T-helper 2 cell treated with Interferon-gamma antibody and Interleukin-4, amounts not matched to agents 5 μg/mL and 100 μg/mL, for 36 hours (primary cell): Measurements from ENCODE around the gene TMEM163.
"Not testable (repeated sequence)": the region's sequence is repeated elsewhere in the genome, so short reads cannot be mapped to it uniquely, and the experiment has no call there.

Experiments used
- DNase-seq: peaks from one replicate; pipeline ENCODE4 v3.0.0; 2021; ENCODE audit warnings: low spot score
- H3K27ac Mint-ChIP-seq: one replicate; pipeline ENCODE4 v1.8.0; 2021; ENCODE audit warnings: mild to moderate bottlenecking, mixed read lengths
- H3K27me3 Mint-ChIP-seq: one replicate; pipeline ENCODE4 v1.8.0; 2021; ENCODE audit warnings: low read depth, mixed read lengths
- H3K36me3 Mint-ChIP-seq: one replicate; pipeline ENCODE4 v1.8.0; 2021; ENCODE audit warnings: low read depth, mixed read lengths
- H3K4me1 Mint-ChIP-seq: one replicate; pipeline ENCODE4 v1.8.0; 2021; ENCODE audit warnings: low read depth, mixed read lengths
- H3K4me3 Mint-ChIP-seq: one replicate; pipeline ENCODE4 v1.8.0; 2022; ENCODE audit warnings: mild to moderate bottlenecking, moderate library complexity, mixed read lengths
- H3K9me3 Mint-ChIP-seq: one replicate; pipeline ENCODE4 v1.8.0; 2021; ENCODE audit warnings: mixed read lengths

The TMEM163 gene

DNA sequence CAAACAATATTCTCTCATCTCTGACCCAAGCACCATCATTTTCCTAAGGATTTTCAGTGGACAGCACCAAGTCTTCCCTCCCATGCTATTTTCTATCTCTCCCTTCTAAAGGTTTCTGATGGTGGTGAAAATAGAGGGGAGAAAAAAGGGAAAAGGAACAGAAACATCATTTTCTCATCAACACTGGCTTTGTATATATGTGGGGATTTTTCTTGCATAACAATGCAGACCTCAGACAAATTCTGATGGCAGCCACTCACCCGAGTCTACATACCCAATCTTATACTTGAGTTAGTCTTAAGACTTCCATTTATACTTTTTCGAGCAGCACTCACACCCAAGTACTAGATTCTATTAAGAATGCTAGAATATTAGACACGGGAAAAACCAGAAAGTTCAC, 95.8 kb downstream of the TMEM163 start:
- Mint-ChIP-seq H3K4me3 (no peak overlapping the region), H3K9me3 (peaks cover 14% of the 10 kb centered on the region), H3K27me3 (peaks cover 6% of the 10 kb centered on the region), H3K4me1 (peaks cover 10% of the 10 kb centered on the region), H3K36me3 (peaks cover 3% of the 10 kb centered on the region), H3K27ac (no peak overlapping the region)
- DNase-seq = no peak

DNA sequence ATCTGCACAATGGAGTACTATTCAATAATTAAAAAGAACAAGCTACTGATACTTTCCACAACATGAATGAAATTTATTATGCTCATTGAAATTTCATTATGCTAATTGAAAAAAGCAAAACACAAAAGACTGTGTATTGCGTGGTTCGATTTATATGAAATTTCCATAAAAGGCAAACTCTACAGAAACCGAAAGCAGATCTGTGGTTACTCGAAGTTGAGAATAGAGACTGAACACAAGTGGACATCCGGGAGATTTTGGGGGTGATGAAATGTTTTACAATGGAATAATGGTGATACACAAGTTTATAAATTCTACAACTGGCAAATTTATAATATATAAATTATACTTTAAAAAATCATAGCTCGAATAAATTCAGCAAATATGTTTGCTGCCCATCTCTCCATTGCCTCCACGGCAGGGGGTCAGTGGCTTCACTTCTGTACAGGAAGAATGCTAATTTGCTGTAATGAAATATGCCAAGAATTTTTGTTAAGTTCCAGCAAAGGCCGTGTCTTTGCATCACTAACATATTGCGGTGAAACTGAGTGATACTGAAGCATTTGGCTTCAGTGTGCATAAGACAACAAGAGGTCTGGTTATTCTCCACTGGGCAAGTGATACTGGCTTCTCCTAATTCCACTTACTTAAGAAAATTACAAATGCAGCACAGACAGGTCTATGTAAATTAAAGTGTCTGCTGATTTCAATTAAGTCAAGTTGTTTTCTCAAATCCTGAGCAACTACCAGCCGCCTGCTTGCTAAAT, 96.7 kb downstream of the TMEM163 start:
- peaks cover 3% of the 10 kb centered on the region for H3K36me3 Mint-ChIP-seq
- DNase-seq = no peak
- H3K4me1 Mint-ChIP-seq = peaks cover 10% of the 10 kb centered on the region
- no peak overlapping the region for H3K27ac Mint-ChIP-seq
- no peak overlapping the region for H3K4me3 Mint-ChIP-seq
- H3K9me3 Mint-ChIP-seq = peaks cover 14% of the 10 kb centered on the region
- H3K27me3 Mint-ChIP-seq = peaks cover 6% of the 10 kb centered on the region

GRCh38 chr2:134619250-134619649, 99.5 kb downstream of the TMEM163 start:
- Mint-ChIP-seq H3K27ac (no peak overlapping the region), H3K27me3 (peaks cover 6% of the 10 kb centered on the region), H3K36me3 (peaks cover 3% of the 10 kb centered on the region), H3K9me3 (peaks cover 14% of the 10 kb centered on the region), H3K4me1 (peaks cover 9% of the 10 kb centered on the region), H3K4me3 (no peak overlapping the region)
- no peak for DNase-seq

DNA sequence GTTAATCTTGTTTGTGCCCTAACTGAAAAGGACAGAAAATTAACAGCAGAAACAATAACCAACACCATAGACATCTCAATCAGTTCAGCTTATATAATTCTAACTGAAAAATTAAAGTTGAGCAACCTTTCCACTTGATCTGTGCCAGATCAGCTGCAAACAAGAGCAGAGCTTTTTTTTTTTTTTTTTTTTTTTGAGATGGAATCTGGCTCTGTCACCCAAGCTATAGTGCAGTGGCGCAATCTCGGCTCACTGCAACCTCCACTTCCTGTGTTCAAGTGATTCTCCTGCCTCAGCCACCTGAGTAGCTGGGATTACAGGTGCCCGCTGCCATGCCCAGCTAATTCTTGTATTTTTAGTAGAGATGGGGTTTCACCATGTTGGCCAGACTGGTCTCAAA, 103.3 kb downstream of the TMEM163 start:
- not testable (repeated sequence) for H3K27ac Mint-ChIP-seq, H3K36me3 Mint-ChIP-seq, DNase-seq, H3K4me3 Mint-ChIP-seq, H3K27me3 Mint-ChIP-seq, H3K4me1 Mint-ChIP-seq
- H3K9me3 Mint-ChIP-seq = peaks cover 33% of the 10 kb centered on the region

DNA sequence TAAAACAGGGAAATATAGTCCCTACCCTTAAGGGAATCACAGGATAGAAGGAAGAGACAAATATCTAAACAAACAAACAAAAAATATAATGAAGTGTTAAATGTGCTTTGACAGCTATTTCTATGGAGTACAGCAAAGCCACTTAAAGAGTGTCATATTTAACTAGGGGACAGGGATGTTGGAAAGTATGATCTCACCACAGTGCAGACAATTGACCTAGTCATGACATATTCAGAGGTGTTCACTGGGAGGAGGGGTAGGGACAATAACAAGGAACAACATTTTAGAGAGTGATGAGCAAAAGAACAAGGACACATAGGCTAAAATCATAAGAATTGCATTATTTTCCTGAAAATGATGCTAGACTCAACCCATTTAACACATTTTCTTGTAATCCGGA, 107.5 kb downstream of the TMEM163 start:
- no peak for DNase-seq
- Mint-ChIP-seq H3K9me3 (peaks cover 22% of the 10 kb centered on the region), H3K4me3 (no peak overlapping the region), H3K27ac (no peak overlapping the region), H3K36me3 (no peaks in the 10 kb centered on the region), H3K4me1 (no peaks in the 10 kb centered on the region), H3K27me3 (peaks cover 5% of the 10 kb centered on the region)

GRCh38 chr2:134610871-134611270, 107.9 kb downstream of the TMEM163 start:
- Mint-ChIP-seq H3K4me1 (no peaks in the 10 kb centered on the region), H3K27ac (no peak overlapping the region), H3K9me3 (peaks cover 22% of the 10 kb centered on the region), H3K27me3 (peaks cover 5% of the 10 kb centered on the region), H3K36me3 (no peaks in the 10 kb centered on the region), H3K4me3 (no peak overlapping the region)
- no peak for DNase-seq

DNA sequence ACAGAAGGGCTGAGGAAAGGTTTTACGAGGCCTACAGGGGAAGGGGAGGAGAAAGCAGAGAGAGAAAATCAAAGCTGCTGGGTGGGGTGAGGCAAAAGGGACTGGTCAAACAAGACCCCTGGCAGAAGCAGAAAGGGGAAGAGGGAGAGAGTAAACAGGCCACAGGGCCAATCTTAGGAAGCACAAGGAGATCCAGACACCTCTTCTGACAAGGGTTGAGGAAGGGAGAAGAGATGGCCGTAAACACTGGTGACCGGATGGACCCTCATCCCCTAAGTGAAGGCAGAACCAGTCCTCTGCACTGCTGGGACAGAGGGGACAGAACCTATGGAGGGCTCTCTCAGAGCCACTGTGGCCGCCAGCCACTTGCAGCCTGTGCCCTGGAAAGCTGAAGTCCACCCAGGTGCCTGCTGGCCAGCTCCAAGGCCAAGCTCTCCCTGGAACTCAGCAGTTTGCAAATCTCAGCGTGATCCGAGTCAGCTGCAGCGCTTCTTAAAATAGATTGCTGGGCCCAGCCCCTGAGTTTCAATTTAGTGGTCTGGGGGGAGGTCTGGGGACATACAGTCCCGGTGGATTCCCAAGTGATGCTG, 108.8 kb downstream of the TMEM163 start:
- no peaks in the 10 kb centered on the region for H3K36me3 Mint-ChIP-seq
- H3K27ac Mint-ChIP-seq = no peak overlapping the region
- H3K4me3 Mint-ChIP-seq = no peak overlapping the region
- H3K27me3 Mint-ChIP-seq = peaks cover 4% of the 10 kb centered on the region
- DNase-seq = no peak
- no peaks in the 10 kb centered on the region for H3K4me1 Mint-ChIP-seq
- peaks cover 22% of the 10 kb centered on the region for H3K9me3 Mint-ChIP-seq

DNA sequence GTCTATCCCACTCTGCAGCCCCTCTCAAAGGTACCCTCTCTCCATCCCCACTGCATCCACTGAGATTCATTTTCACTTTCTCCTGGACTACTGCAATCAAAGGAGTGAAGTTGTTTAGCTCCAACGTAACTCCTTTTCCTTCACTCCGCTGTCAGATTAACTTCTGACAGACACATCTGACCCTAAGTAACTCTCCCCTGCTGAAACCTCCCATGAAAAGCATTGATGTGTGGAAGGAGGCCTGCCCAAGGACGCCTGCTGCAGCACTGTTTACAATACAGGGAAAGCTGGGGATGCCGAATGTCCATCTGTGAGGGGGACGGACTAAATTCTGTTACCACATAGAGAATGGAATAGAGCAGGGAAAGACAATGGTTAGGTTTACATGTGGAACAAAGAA, 114.8 kb downstream of the TMEM163 start:
- Mint-ChIP-seq H3K9me3 (peaks cover 4% of the 10 kb centered on the region), H3K36me3 (no peaks in the 10 kb centered on the region), H3K27ac (no peak overlapping the region), H3K27me3 (no peaks in the 10 kb centered on the region), H3K4me3 (no peak overlapping the region), H3K4me1 (no peaks in the 10 kb centered on the region)
- no peak for DNase-seq

GRCh38 chr2:134602666-134603065, 116.1 kb downstream of the TMEM163 start:
- Mint-ChIP-seq H3K4me3 (no peak overlapping the region), H3K9me3 (peaks cover 7% of the 10 kb centered on the region), H3K4me1 (no peaks in the 10 kb centered on the region), H3K27me3 (no peaks in the 10 kb centered on the region), H3K27ac (no peak overlapping the region), H3K36me3 (no peaks in the 10 kb centered on the region)
- no peak for DNase-seq

GRCh38 chr2:134601264-134601663, 117.5 kb downstream of the TMEM163 start:
- no peak overlapping the region for H3K27ac Mint-ChIP-seq
- no peak overlapping the region for H3K4me3 Mint-ChIP-seq
- peaks cover 3% of the 10 kb centered on the region for H3K9me3 Mint-ChIP-seq
- no peaks in the 10 kb centered on the region for H3K36me3 Mint-ChIP-seq
- no peaks in the 10 kb centered on the region for H3K4me1 Mint-ChIP-seq
- no peak for DNase-seq
- no peaks in the 10 kb centered on the region for H3K27me3 Mint-ChIP-seq

- Mint-ChIP-seq H3K27me3 (no peaks in the 10 kb centered on the region), H3K4me3 (no peak overlapping the region), H3K9me3 (peaks cover 3% of the 10 kb centered on the region), H3K27ac (no peak overlapping the region), H3K36me3 (no peaks in the 10 kb centered on the region), H3K4me1 (no peaks in the 10 kb centered on the region)
- DNase-seq = no peak
These were observed 118.6 kb downstream of the TMEM163 start for GRCh38 chr2:134600208-134600607.

DNA sequence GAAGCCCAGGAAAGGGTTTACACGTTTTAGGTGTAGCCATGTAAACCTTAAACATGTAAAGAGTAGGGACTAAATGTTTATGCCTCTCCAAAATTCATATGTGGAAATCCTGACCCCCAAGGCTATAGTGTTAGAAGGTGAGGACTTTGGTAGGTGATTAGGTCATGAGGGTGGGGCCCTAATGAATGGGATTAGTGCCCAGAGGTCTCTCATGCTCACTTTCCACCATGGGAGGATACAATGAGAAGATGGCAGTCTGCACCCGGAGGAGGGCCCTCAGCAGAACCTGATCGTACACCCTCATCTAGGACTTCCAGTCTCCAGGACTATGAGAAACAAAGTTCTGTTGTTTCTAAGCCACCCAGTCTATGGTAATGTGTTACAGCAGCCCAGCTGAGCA, 119.6 kb downstream of the TMEM163 start:
- no peak overlapping the region for H3K27ac Mint-ChIP-seq
- no peaks in the 10 kb centered on the region for H3K36me3 Mint-ChIP-seq
- no peak for DNase-seq
- H3K9me3 Mint-ChIP-seq = peaks cover 3% of the 10 kb centered on the region
- no peak overlapping the region for H3K4me3 Mint-ChIP-seq
- H3K27me3 Mint-ChIP-seq = no peaks in the 10 kb centered on the region
- H3K4me1 Mint-ChIP-seq = no peaks in the 10 kb centered on the region

GRCh38 chr2:134594399-134594798, 124.4 kb downstream of the TMEM163 start:
- DNase-seq = no peak
- no peak overlapping the region for H3K27ac Mint-ChIP-seq
- H3K9me3 Mint-ChIP-seq = peaks cover 25% of the 10 kb centered on the region
- H3K27me3 Mint-ChIP-seq = no peaks in the 10 kb centered on the region
- no peaks in the 10 kb centered on the region for H3K4me1 Mint-ChIP-seq
- H3K36me3 Mint-ChIP-seq = peaks cover 6% of the 10 kb centered on the region
- no peak overlapping the region for H3K4me3 Mint-ChIP-seq

DNA sequence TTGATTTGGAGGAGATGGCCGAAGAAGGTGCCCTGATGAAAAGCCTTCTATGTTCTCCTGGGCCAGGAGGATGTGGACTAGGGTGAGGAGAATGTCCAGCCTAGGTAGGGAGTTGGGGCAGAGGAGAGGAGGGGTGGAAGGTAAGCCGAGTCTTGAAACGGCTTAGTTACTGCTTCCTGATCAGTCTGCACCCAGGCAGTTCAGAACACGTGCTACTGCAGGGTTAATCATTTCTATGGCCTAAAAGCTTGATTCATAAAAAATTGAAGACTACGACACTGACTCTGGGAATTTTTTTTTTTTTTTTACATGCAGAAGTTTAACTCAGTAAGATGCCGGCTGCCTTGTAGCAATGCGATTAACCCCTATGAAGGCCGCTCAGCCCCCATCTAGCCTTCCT, 125.3 kb downstream of the TMEM163 start:
- DNase-seq = no peak
- no peak overlapping the region for H3K4me3 Mint-ChIP-seq
- no peaks in the 10 kb centered on the region for H3K4me1 Mint-ChIP-seq
- H3K27ac Mint-ChIP-seq = no peak overlapping the region
- peaks cover 31% of the 10 kb centered on the region for H3K9me3 Mint-ChIP-seq
- H3K27me3 Mint-ChIP-seq = no peaks in the 10 kb centered on the region
- H3K36me3 Mint-ChIP-seq = peaks cover 6% of the 10 kb centered on the region

- no peaks in the 10 kb centered on the region for H3K4me1 Mint-ChIP-seq
- no peak overlapping the region for H3K27ac Mint-ChIP-seq
- H3K36me3 Mint-ChIP-seq = peaks cover 6% of the 10 kb centered on the region
- no peak for DNase-seq
- H3K9me3 Mint-ChIP-seq = peaks cover 30% of the 10 kb centered on the region
- no peaks in the 10 kb centered on the region for H3K27me3 Mint-ChIP-seq
- no peak overlapping the region for H3K4me3 Mint-ChIP-seq
These were observed 126.4 kb downstream of the TMEM163 start for GRCh38 chr2:134592377-134592776.
